Uterus (tissue), 4 donors: Measurements from ENCODE around the gene JPH2. TPM values are rescaled to one million over a fixed set of nuclear protein-coding genes. Genes with fewer than 3 reads are reported as not detected.

Source experiments
- DNase-seq, 2 donors: peaks; one replicate each; pipeline ENCODE4 v3.0.0-alpha.2; 2019 to 2020
- H3K27ac ChIP-seq, 2 donors: fragments of 200-600 bp; sonication (generic); 1 replicate in 1 of 2; 2 replicates in 1 of 2; pipeline ENCODE4 v1.5.1; 2016 to 2018
- H3K27me3 ChIP-seq, 2 donors: fragments of 200-600 bp; sonication (generic); one replicate each; pipeline ENCODE4 v1.5.1; 2018 to 2019; ENCODE audit warnings: control low read depth in 1 of 2
- H3K36me3 ChIP-seq, 2 donors: fragments of 200-600 bp; sonication (generic); one replicate each; pipeline ENCODE4 v1.5.1; 2019; ENCODE audit warnings: control low read depth in 1 of 2
- H3K4me1 ChIP-seq, 2 donors: fragments of 200-600 bp; sonication (generic); one replicate each; pipeline ENCODE4 v1.5.1; 2018 to 2019; ENCODE audit warnings: control low read depth in 1 of 2
- H3K4me3 ChIP-seq, 2 donors: fragments of 200-600 bp; sonication (generic); 1 replicate in 1 of 2; 2 replicates in 1 of 2; pipeline ENCODE4 v1.5.1; 2018 to 2019; ENCODE audit warnings: mild to moderate bottlenecking in 1 of 2
- H3K9me3 ChIP-seq, 2 donors: fragments of 200-600 bp; sonication (generic); one replicate each; pipeline ENCODE4 v1.5.1; 2019; ENCODE audit warnings: control low read depth in 1 of 2
- POLR2A ChIP-seq, 2 donors: fragments of 450-650 bp; IDR thresholded peaks; one replicate each; pipeline ENCODE4 v1.6.1; 2016; ENCODE audit warnings: antibody characterized with exemption in 2 of 2, mild to moderate bottlenecking in 1 of 2, moderate library complexity in 1 of 2
- intact Hi-C: fragments of 100-400 bp; cut with DNase I; formaldehyde crosslinking; loops from one replicate; pipeline ENCODE4 v1.15.1; 2023; ENCODE audit warnings: low total_unique reads
- total RNA-seq, 4 donors: library from RNA; depleted of rRNA in 3 of 4; stranded (reverse); fragments of >200 nt in 3 of 4; gene quantifications; one replicate each; pipeline versions ENCODE4 v1.1.0 to v1.2.4, GENCODE V29; 2014 to 2023
- TF ChIP-seq, protein P1 (sequence below), 4 experiments: fragments of 200-600 bp in 2 of 4; fragments of 450-650 bp in 2 of 4; sonication (generic) in 2 of 4; IDR thresholded peaks; one replicate each; pipeline ENCODE4 v1.5.1; 2016 to 2019; ENCODE audit warnings: antibody characterized with exemption in 4 of 4, mild to moderate bottlenecking in 2 of 4, moderate library complexity in 1 of 4
- donor health status: DM: yes; HTN: yes; CAD: no.

Gene JPH2
- total RNA-seq, 4 donors from 2014 or later, result 17.6 to 133 (median 61.2) TPM

GRCh38 chr20:44222633-44223368 is 35.8 kb upstream of the JPH2 start:
- intact Hi-C loops, result no loop called here
- DNase-seq, result no peak
- Histone ChIP-seq H3K27me3 (no peaks in the 10 kb centered on the region), H3K4me1 (peaks cover 0 to 2% of the 10 kb centered on the region in 2 donors), H3K4me3 (no peak overlapping the region), H3K9me3 (no peaks in the 10 kb centered on the region), H3K36me3 (no peaks in the 10 kb centered on the region), H3K27ac (no peak overlapping the region)
- no peak for TF ChIP-seq POLR2A (IDR thresholded peaks at IDR 0.05)
- TF ChIP-seq, protein P1, sequence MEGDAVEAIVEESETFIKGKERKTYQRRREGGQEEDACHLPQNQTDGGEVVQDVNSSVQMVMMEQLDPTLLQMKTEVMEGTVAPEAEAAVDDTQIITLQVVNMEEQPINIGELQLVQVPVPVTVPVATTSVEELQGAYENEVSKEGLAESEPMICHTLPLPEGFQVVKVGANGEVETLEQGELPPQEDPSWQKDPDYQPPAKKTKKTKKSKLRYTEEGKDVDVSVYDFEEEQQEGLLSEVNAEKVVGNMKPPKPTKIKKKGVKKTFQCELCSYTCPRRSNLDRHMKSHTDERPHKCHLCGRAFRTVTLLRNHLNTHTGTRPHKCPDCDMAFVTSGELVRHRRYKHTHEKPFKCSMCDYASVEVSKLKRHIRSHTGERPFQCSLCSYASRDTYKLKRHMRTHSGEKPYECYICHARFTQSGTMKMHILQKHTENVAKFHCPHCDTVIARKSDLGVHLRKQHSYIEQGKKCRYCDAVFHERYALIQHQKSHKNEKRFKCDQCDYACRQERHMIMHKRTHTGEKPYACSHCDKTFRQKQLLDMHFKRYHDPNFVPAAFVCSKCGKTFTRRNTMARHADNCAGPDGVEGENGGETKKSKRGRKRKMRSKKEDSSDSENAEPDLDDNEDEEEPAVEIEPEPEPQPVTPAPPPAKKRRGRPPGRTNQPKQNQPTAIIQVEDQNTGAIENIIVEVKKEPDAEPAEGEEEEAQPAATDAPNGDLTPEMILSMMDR (IDR thresholded peaks at IDR 0.05), result no peak

GRCh38 chr20:44222027-44222426 is 35.0 kb upstream of the JPH2 start:
- H3K4me3 ChIP-seq, result no peak overlapping the region
- DNase-seq, result no peak
- H3K27me3 ChIP-seq, result no peaks in the 10 kb centered on the region
- H3K27ac ChIP-seq, result no peak overlapping the region
- no peaks in the 10 kb centered on the region for H3K9me3 ChIP-seq
- TF ChIP-seq, protein P1 (IDR thresholded peaks at IDR 0.05), result no peak
- no peak for TF ChIP-seq POLR2A (IDR thresholded peaks at IDR 0.05)
- H3K36me3 ChIP-seq, result no peaks in the 10 kb centered on the region
- intact Hi-C loops, result no loop called here
- H3K4me1 ChIP-seq, result peaks cover 0 to 3% of the 10 kb centered on the region in 2 donors

DNA sequence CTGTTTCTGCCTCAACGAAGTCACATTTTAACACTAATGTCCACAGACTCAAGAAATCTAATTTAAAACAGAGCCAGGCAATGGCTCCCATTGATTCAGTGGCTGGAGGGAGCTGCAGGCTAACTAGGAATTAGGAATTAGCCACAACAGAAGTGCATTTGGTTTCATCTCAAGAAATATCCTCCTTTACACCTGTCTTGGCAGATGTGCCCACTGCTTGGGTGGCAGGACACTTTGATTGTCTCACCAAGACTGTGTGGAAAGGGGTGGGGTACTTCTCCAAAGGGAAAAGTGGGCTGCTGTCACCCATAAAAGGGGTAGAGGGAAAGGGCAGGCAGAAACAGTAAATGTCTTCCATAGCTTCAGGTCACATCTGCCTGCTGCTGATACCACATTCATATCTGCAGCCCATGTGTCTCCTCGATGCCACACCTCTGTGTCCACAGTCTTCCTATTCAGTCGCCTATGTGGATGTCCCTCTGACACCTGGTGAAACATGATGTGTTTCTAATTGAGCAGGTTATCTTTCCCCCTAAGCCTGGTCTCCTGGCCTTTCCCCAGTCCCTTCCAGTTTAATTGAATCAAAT is 34.5 kb upstream of the JPH2 start:
- no peak overlapping the region for H3K27ac ChIP-seq
- no peaks in the 10 kb centered on the region for H3K9me3 ChIP-seq
- no peaks in the 10 kb centered on the region for H3K36me3 ChIP-seq
- no peaks in the 10 kb centered on the region for H3K27me3 ChIP-seq
- H3K4me1 ChIP-seq, result peaks cover 0 to 3% of the 10 kb centered on the region in 2 donors
- intact Hi-C loops, result no loop called here
- DNase-seq, result no peak
- TF ChIP-seq, protein P1 (IDR thresholded peaks at IDR 0.05), result no peak
- no peak for TF ChIP-seq POLR2A (IDR thresholded peaks at IDR 0.05)
- H3K4me3 ChIP-seq, result no peak overlapping the region

GRCh38 chr20:44219791-44220190 is 32.8 kb upstream of the JPH2 start:
- Histone ChIP-seq H3K4me1 (peaks cover 0 to 3% of the 10 kb centered on the region in 2 donors), H3K4me3 (no peak overlapping the region), H3K27ac (no peak overlapping the region), H3K9me3 (no peaks in the 10 kb centered on the region), H3K27me3 (no peaks in the 10 kb centered on the region), H3K36me3 (no peaks in the 10 kb centered on the region)
- DNase-seq, result no peak
- intact Hi-C loops, result loop anchor here (5.0 kb wide), 1 partner anchor 88 kb away; no protein-coding TSS in a partner anchor
- TF ChIP-seq, protein P1 (IDR thresholded peaks at IDR 0.05), result no peak
- TF ChIP-seq POLR2A (IDR thresholded peaks at IDR 0.05), result no peak

GRCh38 chr20:44219170-44219730 is 32.3 kb upstream of the JPH2 start:
- Histone ChIP-seq H3K27me3 (no peaks in the 10 kb centered on the region), H3K4me1 (peaks cover 0 to 3% of the 10 kb centered on the region in 2 donors), H3K27ac (no peak overlapping the region), H3K9me3 (no peaks in the 10 kb centered on the region), H3K4me3 (no peak overlapping the region), H3K36me3 (no peaks in the 10 kb centered on the region)
- no peak for DNase-seq
- TF ChIP-seq POLR2A (IDR thresholded peaks at IDR 0.05), result no peak
- TF ChIP-seq, protein P1 (IDR thresholded peaks at IDR 0.05), result no peak
- intact Hi-C loops, result loop anchor here (5.0 kb wide), 1 partner anchor 88 kb away; no protein-coding TSS in a partner anchor
